Measurements from ENCODE around the gene EHMT1.
"Not testable (repeated sequence)": the region's sequence is repeated elsewhere in the genome, so short reads cannot be mapped to it uniquely, and the experiment has no call there.

The EHMT1 gene

GRCh38 chr9:137879566-137880150, 260.9 kb downstream of the EHMT1 start:
- in situ Hi-C loops (cut with HindIII; ENCODE audit: low sequenced_read_pairs): no loop called here
- no peak for DNase-seq (ENCODE audit: low read depth)
- no peak for TF ChIP-seq CTCF (IDR thresholded peaks at IDR 0.05; ENCODE audit: low read depth, low read length, missing control alignments)
- H3K4me3 ChIP-seq (ENCODE audit: low read depth, low read length): no peak overlapping the region

- DNase-seq (ENCODE audit: low read depth): no peak
- in situ Hi-C loops (cut with HindIII; ENCODE audit: low sequenced_read_pairs): no loop called here
- TF ChIP-seq CTCF (IDR thresholded peaks at IDR 0.05; ENCODE audit: low read depth, low read length, missing control alignments): no peak
- no peak overlapping the region for H3K4me3 ChIP-seq (ENCODE audit: low read depth, low read length)
These were observed 261.6 kb downstream of the EHMT1 start for GRCh38 chr9:137880160-137880975.

GRCh38 chr9:137880976-137881530, 262.2 kb downstream of the EHMT1 start:
- TF ChIP-seq CTCF (IDR thresholded peaks at IDR 0.05; ENCODE audit: low read depth, low read length, missing control alignments): no peak
- DNase-seq (ENCODE audit: low read depth): no peak
- in situ Hi-C loops (cut with HindIII; ENCODE audit: low sequenced_read_pairs): no loop called here
- no peak overlapping the region for H3K4me3 ChIP-seq (ENCODE audit: low read depth, low read length)

- DNase-seq (ENCODE audit: low read depth): no peak
- no peak for TF ChIP-seq CTCF (IDR thresholded peaks at IDR 0.05; ENCODE audit: low read depth, low read length, missing control alignments)
- in situ Hi-C loops (cut with HindIII; ENCODE audit: low sequenced_read_pairs): no loop called here
- H3K4me3 ChIP-seq (ENCODE audit: low read depth, low read length): no peak overlapping the region
These were observed 263.0 kb downstream of the EHMT1 start for GRCh38 chr9:137881591-137882505.

- no peak for TF ChIP-seq CTCF (IDR thresholded peaks at IDR 0.05; ENCODE audit: low read depth, low read length, missing control alignments)
- H3K4me3 ChIP-seq (ENCODE audit: low read depth, low read length): no peak overlapping the region
- in situ Hi-C loops (cut with HindIII; ENCODE audit: low sequenced_read_pairs): no loop called here
- no peak for DNase-seq (ENCODE audit: low read depth)
These were observed 263.7 kb downstream of the EHMT1 start for GRCh38 chr9:137882506-137882821.

GRCh38 chr9:137883977-137884376, 265.2 kb downstream of the EHMT1 start:
- in situ Hi-C loops (cut with HindIII; ENCODE audit: low sequenced_read_pairs); DNase-seq (ENCODE audit: low read depth); H3K4me3 ChIP-seq (ENCODE audit: low read depth, low read length): not testable (repeated sequence)

GRCh38 chr9:137884547-137884946, 265.7 kb downstream of the EHMT1 start:
- H3K4me3 ChIP-seq (ENCODE audit: low read depth, low read length); in situ Hi-C loops (cut with HindIII; ENCODE audit: low sequenced_read_pairs); DNase-seq (ENCODE audit: low read depth): not testable (repeated sequence)

- DNase-seq (ENCODE audit: low read depth); H3K4me3 ChIP-seq (ENCODE audit: low read depth, low read length); in situ Hi-C loops (cut with HindIII; ENCODE audit: low sequenced_read_pairs): not testable (repeated sequence)
These were observed 266.3 kb downstream of the EHMT1 start for GRCh38 chr9:137885121-137885520.

All from astrocyte of the cerebellum (primary cell).